ENCODE data around the gene LRRC8D. TPM values are rescaled to one million over a fixed set of nuclear protein-coding genes. Genes with fewer than 3 reads are reported as not detected.

The LRRC8D gene
- total and polyA plus RNA-seq, 9 of the 15 experiments (the other 6 are each of a cell fraction or from before 2014, with no cell fraction given) = 3.4 to 53.9 (median 15.9) TPM

DNA sequence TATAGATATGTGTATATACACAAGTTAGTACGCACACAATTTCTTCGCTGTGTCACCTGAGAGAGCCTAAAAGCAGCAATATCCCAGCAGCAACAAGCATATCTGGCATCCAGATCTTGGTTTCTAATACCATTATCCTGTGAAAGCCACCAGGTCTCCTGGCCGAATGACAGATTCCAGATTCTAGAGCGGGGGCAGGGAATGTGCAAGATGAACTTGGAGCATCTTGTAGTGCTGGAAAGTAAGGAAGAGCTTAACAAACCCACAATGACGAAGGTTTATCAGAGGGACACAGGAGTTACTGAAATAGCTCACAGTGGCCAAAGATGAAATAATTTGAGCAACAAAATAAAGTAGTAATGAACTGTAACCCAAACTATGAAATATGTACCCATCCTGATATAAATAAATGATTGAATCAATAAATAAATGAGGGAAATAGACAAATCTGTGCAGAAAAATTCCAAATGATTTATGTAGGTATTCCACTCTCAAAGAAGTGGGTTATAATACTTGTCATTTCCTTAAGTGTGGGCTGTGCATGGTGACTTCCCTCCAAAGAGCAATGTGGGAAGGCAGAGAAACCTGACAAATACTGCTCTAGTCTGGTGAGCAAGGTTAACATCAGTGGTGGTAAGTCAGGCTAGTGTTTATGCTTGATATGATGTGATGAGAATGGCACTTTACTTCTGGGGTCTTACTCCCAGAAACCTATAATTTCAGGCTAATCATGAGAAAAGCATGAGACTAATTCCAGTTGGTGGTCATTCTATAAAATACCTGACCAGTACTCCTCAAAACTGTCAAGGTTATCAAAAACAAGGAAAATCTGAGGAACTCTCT is 67.9 kb downstream of the LRRC8D start (continued):
- TF ChIP-seq, protein P1, sequence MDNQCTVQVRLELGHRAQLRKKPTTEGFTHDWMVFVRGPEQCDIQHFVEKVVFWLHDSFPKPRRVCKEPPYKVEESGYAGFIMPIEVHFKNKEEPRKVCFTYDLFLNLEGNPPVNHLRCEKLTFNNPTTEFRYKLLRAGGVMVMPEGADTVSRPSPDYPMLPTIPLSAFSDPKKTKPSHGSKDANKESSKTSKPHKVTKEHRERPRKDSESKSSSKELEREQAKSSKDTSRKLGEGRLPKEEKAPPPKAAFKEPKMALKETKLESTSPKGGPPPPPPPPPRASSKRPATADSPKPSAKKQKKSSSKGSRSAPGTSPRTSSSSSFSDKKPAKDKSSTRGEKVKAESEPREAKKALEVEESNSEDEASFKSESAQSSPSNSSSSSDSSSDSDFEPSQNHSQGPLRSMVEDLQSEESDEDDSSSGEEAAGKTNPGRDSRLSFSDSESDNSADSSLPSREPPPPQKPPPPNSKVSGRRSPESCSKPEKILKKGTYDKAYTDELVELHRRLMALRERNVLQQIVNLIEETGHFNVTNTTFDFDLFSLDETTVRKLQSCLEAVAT (IDR thresholded peaks at IDR 0.05) = peak in 1 of 2 experiments; percentile 38; a peak in 1 of 4 replicates
- no peak for TF ChIP-seq TAF7 (tag; IDR thresholded peaks at IDR 0.05)
- no peak for TF ChIP-seq PRPF4 (IDR thresholded peaks at IDR 0.05; ENCODE audit: insufficient read depth, low read depth, low read length, poor library complexity, severe bottlenecking)
- TF ChIP-seq ZNF274 (IDR thresholded peaks at IDR 0.05; ENCODE audit: borderline replicate concordance, low read depth, low read length) = no peak
- TF ChIP-seq ZNF184 (CRISPR knock-in tag; IDR thresholded peaks at IDR 0.05) = no peak
- TF ChIP-seq COPS2 (conservative IDR thresholded peaks at IDR 0.05) = no peak
- TF ChIP-seq ZNF354B (CRISPR knock-in tag; IDR thresholded peaks at IDR 0.05) = no peak
- peak; percentile 27; the same call in 1 of the 2 replicates for TF ChIP-seq CREM (IDR thresholded peaks at IDR 0.05; ENCODE audit: low read depth)
- no peak for TF ChIP-seq EHMT2 (IDR thresholded peaks at IDR 0.05)
- TF ChIP-seq, protein P2, sequence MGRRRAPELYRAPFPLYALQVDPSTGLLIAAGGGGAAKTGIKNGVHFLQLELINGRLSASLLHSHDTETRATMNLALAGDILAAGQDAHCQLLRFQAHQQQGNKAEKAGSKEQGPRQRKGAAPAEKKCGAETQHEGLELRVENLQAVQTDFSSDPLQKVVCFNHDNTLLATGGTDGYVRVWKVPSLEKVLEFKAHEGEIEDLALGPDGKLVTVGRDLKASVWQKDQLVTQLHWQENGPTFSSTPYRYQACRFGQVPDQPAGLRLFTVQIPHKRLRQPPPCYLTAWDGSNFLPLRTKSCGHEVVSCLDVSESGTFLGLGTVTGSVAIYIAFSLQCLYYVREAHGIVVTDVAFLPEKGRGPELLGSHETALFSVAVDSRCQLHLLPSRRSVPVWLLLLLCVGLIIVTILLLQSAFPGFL (CRISPR knock-in tag; IDR thresholded peaks at IDR 0.05) = no peak
- no peak for TF ChIP-seq RBM34 (IDR thresholded peaks at IDR 0.05; ENCODE audit: borderline replicate concordance, insufficient read depth, low read length)
- TF ChIP-seq EZH2 (IDR thresholded peaks at IDR 0.05; ENCODE audit: borderline replicate concordance, low read depth, low read length) = no peak
- TF ChIP-seq NR2C2 (CRISPR knock-in tag; IDR thresholded peaks at IDR 0.05) = no peak
- TF ChIP-seq NR2C2 (tag; IDR thresholded peaks at IDR 0.05) = no peak
- TF ChIP-seq, protein P3, sequence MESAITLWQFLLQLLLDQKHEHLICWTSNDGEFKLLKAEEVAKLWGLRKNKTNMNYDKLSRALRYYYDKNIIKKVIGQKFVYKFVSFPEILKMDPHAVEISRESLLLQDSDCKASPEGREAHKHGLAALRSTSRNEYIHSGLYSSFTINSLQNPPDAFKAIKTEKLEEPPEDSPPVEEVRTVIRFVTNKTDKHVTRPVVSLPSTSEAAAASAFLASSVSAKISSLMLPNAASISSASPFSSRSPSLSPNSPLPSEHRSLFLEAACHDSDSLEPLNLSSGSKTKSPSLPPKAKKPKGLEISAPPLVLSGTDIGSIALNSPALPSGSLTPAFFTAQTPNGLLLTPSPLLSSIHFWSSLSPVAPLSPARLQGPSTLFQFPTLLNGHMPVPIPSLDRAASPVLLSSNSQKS (CRISPR knock-in tag; IDR thresholded peaks at IDR 0.05) = no peak
- TF ChIP-seq ARID2 (IDR thresholded peaks at IDR 0.05) = no peak
- no peak for TF ChIP-seq POU5F1 (IDR thresholded peaks at IDR 0.05; ENCODE audit: borderline replicate concordance, low read depth, low read length, partially characterized antibody)
- TF ChIP-seq SRSF9 (IDR thresholded peaks at IDR 0.05; ENCODE audit: borderline replicate concordance, low read depth, low read length) = no peak
- TF ChIP-seq DDX20 (tag; IDR thresholded peaks at IDR 0.05; ENCODE audit: low read depth) = no peak
